ENCODE results near the gene LIPM. TPM values are rescaled to one million over a fixed set of nuclear protein-coding genes. Genes with fewer than 3 reads are reported as not detected.
A peak's percentile ranks its signal among the peaks of the same experiment; 100 is the strongest.

LIPM gene
- total RNA-seq, 1 donor from 2014 or later: not detected

DNA sequence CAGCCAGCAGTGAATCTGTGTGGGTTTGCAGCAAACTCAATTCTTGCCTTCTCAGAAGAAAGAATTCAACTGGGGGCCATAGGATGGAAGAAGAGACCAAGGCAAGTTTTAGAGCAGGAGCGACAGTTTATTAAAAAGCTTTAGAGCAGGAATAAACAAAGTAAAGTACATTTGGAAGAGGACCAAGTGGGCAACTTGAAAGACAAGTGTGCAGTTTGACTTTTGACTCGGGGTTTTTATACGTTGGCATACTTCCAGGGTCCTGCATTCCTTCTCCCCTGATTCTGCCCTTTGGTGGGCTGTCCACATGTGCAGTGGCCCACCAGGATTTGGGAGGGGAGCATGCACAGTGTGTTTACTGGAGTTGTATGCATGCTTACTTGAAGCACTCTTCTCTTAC, 52.2 kb downstream of the LIPM start:
- no peaks in the 10 kb centered on the region for H3K36me3 ChIP-seq
- H3K9me3 ChIP-seq: no peaks in the 10 kb centered on the region
- H3K27ac ChIP-seq: no peak overlapping the region
- peaks cover 28% of the 10 kb centered on the region for H3K4me1 ChIP-seq
- no peak overlapping the region for H3K4me3 ChIP-seq
- intact Hi-C loops (cut with DNase I): no loop called here
- DNase-seq (no peak), ATAC-seq (no peak)
- TF ChIP-seq, protein P1, sequence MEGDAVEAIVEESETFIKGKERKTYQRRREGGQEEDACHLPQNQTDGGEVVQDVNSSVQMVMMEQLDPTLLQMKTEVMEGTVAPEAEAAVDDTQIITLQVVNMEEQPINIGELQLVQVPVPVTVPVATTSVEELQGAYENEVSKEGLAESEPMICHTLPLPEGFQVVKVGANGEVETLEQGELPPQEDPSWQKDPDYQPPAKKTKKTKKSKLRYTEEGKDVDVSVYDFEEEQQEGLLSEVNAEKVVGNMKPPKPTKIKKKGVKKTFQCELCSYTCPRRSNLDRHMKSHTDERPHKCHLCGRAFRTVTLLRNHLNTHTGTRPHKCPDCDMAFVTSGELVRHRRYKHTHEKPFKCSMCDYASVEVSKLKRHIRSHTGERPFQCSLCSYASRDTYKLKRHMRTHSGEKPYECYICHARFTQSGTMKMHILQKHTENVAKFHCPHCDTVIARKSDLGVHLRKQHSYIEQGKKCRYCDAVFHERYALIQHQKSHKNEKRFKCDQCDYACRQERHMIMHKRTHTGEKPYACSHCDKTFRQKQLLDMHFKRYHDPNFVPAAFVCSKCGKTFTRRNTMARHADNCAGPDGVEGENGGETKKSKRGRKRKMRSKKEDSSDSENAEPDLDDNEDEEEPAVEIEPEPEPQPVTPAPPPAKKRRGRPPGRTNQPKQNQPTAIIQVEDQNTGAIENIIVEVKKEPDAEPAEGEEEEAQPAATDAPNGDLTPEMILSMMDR (IDR thresholded peaks at IDR 0.05): no peak
- no peaks in the 10 kb centered on the region for H3K27me3 ChIP-seq (ENCODE audit: low read depth)

DNA sequence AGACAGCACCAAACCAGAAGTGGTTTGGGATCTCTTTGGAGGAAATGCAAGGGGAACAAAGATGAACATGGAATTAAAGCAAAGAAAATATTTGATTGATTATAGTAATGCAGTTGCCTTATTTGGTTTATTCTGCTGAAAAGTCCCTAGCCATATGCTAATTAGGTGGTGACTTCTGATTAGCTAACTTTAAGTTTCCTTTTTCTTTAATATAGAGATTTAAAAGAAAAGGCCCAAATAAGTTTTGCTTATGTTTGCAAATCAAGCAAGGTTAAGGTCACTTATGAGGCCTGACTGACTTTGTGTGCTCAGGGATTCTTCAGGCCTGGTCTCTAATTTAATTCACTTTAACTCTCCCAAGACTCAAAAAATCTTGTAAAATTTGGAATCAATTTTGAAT, 55.3 kb downstream of the LIPM start:
- TF ChIP-seq, protein P1 (IDR thresholded peaks at IDR 0.05): no peak
- no peaks in the 10 kb centered on the region for H3K27me3 ChIP-seq (ENCODE audit: low read depth)
- no peaks in the 10 kb centered on the region for H3K9me3 ChIP-seq
- no peak for DNase-seq
- no peak overlapping the region for H3K4me3 ChIP-seq
- no peak for ATAC-seq
- peaks cover 19% of the 10 kb centered on the region for H3K4me1 ChIP-seq
- H3K36me3 ChIP-seq: no peaks in the 10 kb centered on the region
- no peak overlapping the region for H3K27ac ChIP-seq
- intact Hi-C loops (cut with DNase I): no loop called here

DNA sequence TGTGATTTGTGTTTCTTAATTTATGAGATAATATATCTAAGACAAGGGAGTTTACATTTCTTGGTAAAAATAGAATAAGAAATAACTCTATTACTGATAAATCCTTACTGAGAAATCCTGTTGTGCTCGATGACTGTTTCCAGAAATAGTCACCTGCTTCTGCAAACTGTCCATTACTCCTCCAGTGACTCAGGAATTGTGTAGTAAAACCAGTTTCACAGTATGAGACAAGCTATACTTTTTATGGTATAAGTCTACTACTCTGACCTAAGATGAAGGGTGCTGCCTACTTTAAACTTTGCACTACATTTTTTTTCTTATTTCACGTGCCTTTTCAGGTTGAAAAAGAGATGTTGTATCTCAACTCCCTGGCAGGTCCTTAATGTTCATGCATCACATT, 56.0 kb downstream of the LIPM start:
- Histone ChIP-seq H3K27ac (no peak overlapping the region), H3K36me3 (no peaks in the 10 kb centered on the region), H3K9me3 (no peaks in the 10 kb centered on the region), H3K4me1 (peaks cover 12% of the 10 kb centered on the region), H3K4me3 (no peak overlapping the region), H3K27me3 (ENCODE audit: low read depth) (no peaks in the 10 kb centered on the region)
- intact Hi-C loops (cut with DNase I): no loop called here
- ATAC-seq (no peak), DNase-seq (no peak)
- TF ChIP-seq, protein P1 (IDR thresholded peaks at IDR 0.05): no peak

DNA sequence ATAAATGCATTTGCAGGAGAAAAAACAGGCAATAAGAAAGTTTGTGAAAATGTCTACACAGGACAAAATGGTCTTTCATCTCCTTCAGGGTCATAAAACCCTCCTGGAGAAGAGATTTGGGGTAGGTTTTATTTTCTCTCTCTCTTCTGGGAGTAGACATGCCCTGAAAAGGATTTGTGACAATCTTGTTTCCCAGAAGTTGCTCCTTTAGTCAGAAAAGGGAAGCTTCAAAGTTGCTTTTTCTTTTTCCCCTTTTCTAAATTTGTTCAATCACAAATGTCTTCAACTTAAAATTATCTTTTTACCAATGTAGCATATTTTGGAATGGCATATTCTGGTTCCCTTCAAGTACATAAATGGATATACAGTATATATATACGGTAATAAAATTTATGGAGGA, 58.5 kb downstream of the LIPM start:
- no peak for ATAC-seq
- TF ChIP-seq, protein P1 (IDR thresholded peaks at IDR 0.05): no peak

DNA sequence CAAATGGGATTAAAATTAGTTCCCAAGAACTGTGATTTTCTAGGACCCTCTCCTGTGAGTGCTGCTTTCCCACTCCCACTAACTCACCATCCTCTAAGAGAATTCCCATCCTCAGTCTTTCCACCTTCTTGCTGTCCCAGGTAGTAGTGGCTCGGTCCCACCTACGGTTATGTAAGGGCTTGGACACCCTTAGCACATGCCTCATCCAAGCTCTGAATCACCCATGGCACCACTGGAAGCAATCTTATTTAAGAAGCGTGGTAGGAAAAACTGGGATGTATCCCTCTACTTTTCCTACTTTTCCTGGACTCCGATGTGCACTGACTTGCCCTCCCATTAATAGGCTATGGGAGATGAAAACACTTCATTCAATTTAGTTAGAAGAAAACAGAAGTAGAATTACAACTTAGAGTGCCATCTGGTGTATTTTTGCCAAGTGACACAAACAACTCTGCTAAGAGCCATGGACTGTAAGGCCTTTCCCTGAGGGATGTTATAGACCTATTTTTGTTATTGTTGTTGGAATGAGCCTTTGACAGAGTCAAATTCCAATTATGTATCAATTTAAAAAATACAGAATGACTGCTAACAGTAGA, 62.8 kb downstream of the LIPM start:
- H3K27ac ChIP-seq: no peak overlapping the region
- no peaks in the 10 kb centered on the region for H3K9me3 ChIP-seq
- H3K4me3 ChIP-seq: no peak overlapping the region
- intact Hi-C loops (cut with DNase I): no loop called here
- DNase-seq (no peak), ATAC-seq (peak in 1 of 2 donors; percentile 57)
- H3K36me3 ChIP-seq: no peaks in the 10 kb centered on the region
- no peaks in the 10 kb centered on the region for H3K27me3 ChIP-seq (ENCODE audit: low read depth)
- TF ChIP-seq, protein P1 (IDR thresholded peaks at IDR 0.05): no peak
- H3K4me1 ChIP-seq: no peaks in the 10 kb centered on the region

More for the DNA sequence above, 58.5 kb downstream of the LIPM start:
- H3K27ac ChIP-seq: no peak overlapping the region
- intact Hi-C loops (cut with DNase I): no loop called here
- no peaks in the 10 kb centered on the region for H3K36me3 ChIP-seq
- H3K4me3 ChIP-seq: no peak overlapping the region
- no peaks in the 10 kb centered on the region for H3K4me1 ChIP-seq
- no peak for DNase-seq
- no peaks in the 10 kb centered on the region for H3K27me3 ChIP-seq (ENCODE audit: low read depth)
- no peaks in the 10 kb centered on the region for H3K9me3 ChIP-seq

All from lower lobe of right lung (tissue), 2 donors.